Naive thymus-derived CD4-positive, alpha-beta T cell (primary cell): ENCODE measurements around the gene APOA4. TPM values are rescaled to one million over a fixed set of nuclear protein-coding genes. Genes with fewer than 3 reads are reported as not detected.

Experiments used
- ATAC-seq: fragments of 150-1000 bp; cut with Tn5 transposase; 2 replicates; pipeline ENCODE4 v1.10.0; 2021; ENCODE audit warnings: mild to moderate bottlenecking, moderate library complexity
- CTCF ChIA-PET: fragments of 350-600 bp; sonication (Branson Sonifier 250); formaldehyde crosslinking; loops from one replicate; lab custom pipeline; 2021; ENCODE audit warnings: antibody characterized with exemption; lab: Charles Lee
- POLR2A ChIA-PET: fragments of 350-600 bp; sonication (Branson Sonifier 250); formaldehyde crosslinking; loops from one replicate; lab custom pipeline; 2021; ENCODE audit warnings: antibody characterized with exemption, inconsistent platforms; lab: Charles Lee
- DNase-seq, 9 donors: peaks; one replicate each; pipeline versions ENCODE4 v3.0.0 to v3.0.0-alpha.2; 2020 to 2022; ENCODE audit warnings: mixed read lengths in 1 of 9
- H3K27ac ChIP-seq: one replicate; pipeline ENCODE4 v1.7.0; 2013; ENCODE audit warnings: mild to moderate bottlenecking, low read depth, low read length, moderate library complexity
- H3K27me3 ChIP-seq, 2 donors: one replicate each; pipeline ENCODE4 v1.7.0; 2013; ENCODE audit warnings: low read length in 2 of 2, mild to moderate bottlenecking in 2 of 2, moderate library complexity in 2 of 2; ENCODE audit not compliant: control insufficient read depth in 2 of 2, insufficient read depth in 2 of 2
- H3K36me3 ChIP-seq, 3 experiments: 1 replicate in 2 of 3; 2 replicates in 1 of 3; pipeline ENCODE4 v1.7.0; 2013; ENCODE audit warnings: low read length in 3 of 3, mild to moderate bottlenecking in 3 of 3, moderate library complexity in 1 of 3; ENCODE audit not compliant: insufficient read depth in 3 of 3, control insufficient read depth in 2 of 3
- H3K4me1 ChIP-seq, 2 donors: one replicate each; pipeline ENCODE4 v1.7.0; 2013; ENCODE audit warnings: low read length in 2 of 2, mild to moderate bottlenecking in 2 of 2, moderate library complexity in 1 of 2; ENCODE audit not compliant: control insufficient read depth in 2 of 2, insufficient read depth in 2 of 2
- H3K4me3 ChIP-seq: 2 replicates; pipeline ENCODE4 v1.7.0; 2013; ENCODE audit warnings: mild to moderate bottlenecking, low read length
- H3K9me3 ChIP-seq, 3 experiments: 1 replicate in 2 of 3; 2 replicates in 1 of 3; pipeline ENCODE4 v1.7.0; 2013; ENCODE audit warnings: low read length in 3 of 3; ENCODE audit not compliant: control insufficient read depth in 2 of 3
- H3K27ac Mint-ChIP-seq, 9 donors: one replicate each; pipeline ENCODE4 v1.8.0; 2020 to 2022; ENCODE audit warnings: mixed read lengths in 9 of 9, mild to moderate bottlenecking in 8 of 9, moderate library complexity in 5 of 9, inconsistent platforms in 2 of 9
- H3K27me3 Mint-ChIP-seq, 5 donors: one replicate each; pipeline ENCODE4 v1.8.0; 2021 to 2022; ENCODE audit warnings: mixed read lengths in 5 of 5, mild to moderate bottlenecking in 1 of 5
- H3K36me3 Mint-ChIP-seq, 5 donors: one replicate each; pipeline ENCODE4 v1.8.0; 2020 to 2022; ENCODE audit warnings: mixed read lengths in 5 of 5, mild to moderate bottlenecking in 3 of 5, inconsistent platforms in 1 of 5
- H3K4me1 Mint-ChIP-seq, 7 donors: one replicate each; pipeline ENCODE4 v1.8.0; 2020 to 2022; ENCODE audit warnings: mixed read lengths in 7 of 7, mild to moderate bottlenecking in 3 of 7, inconsistent platforms in 1 of 7
- H3K4me3 Mint-ChIP-seq, 10 donors: one replicate each; pipeline ENCODE4 v1.8.0; 2020 to 2022; ENCODE audit warnings: mild to moderate bottlenecking in 10 of 10, mixed read lengths in 10 of 10, moderate library complexity in 6 of 10, inconsistent platforms in 2 of 10
- H3K9me3 Mint-ChIP-seq, 11 donors: one replicate each; pipeline ENCODE4 v1.8.0; 2020 to 2022; ENCODE audit warnings: mixed read lengths in 11 of 11, mild to moderate bottlenecking in 4 of 11, inconsistent platforms in 1 of 11, moderate library complexity in 1 of 11
- intact Hi-C, 2 donors: fragments of 100-400 bp; cut with micrococcal nuclease; formaldehyde crosslinking; loops; one replicate each; pipeline ENCODE4 v1.15.1; 2023
- polyA plus RNA-seq, 2 donors: library from polyadenylated mRNA; unstranded; fragments of 300-500 nt; fragmentation: Illumina TruSeq; gene quantifications; one replicate each; pipeline ENCODE4 v1.2.3, GENCODE V29; 2021
- total RNA-seq, 6 experiments: library from RNA in 5 of 6; stranded (reverse) in 5 of 6; gene quantifications; 1 replicate in 5 of 6; 2 replicates in 1 of 6; pipeline ENCODE4 v1.2.3 and lab custom pipeline; 2021 to 2026

The APOA4 gene
- total and polyA plus RNA-seq, 7 experiments from 2014 or later, result not detected

DNA sequence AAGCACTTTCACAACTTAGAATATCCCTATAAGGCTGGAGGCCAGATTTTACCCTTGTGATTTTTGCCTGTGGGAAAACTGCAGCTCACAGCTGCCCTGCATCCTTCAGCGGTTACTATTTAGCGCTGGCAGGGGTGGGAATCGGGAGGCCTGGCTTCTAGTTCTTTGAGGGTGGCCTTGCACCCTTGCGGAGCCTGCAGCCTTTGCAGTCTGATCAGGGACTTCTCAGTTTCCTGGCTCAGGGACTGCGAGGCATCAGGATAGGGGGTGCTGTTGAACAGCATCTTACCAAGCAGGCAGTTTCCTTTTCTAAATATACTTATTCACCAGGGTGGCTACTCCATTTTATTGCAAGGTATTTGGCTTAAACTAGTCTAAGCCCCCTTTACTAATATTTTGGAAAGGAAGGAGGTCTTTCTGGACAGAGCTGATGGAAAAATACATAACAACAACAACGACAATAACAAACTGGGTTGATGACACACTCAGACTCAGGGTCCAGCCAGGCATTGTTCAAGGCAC is 17.2 kb upstream of the APOA4 start:
- peaks cover 0 to 14% (median 5%) of the 10 kb centered on the region in 5 donors for H3K36me3 Mint-ChIP-seq
- Histone ChIP-seq H3K27me3 (no peaks in the 10 kb centered on the region), H3K9me3 (no peaks in the 10 kb centered on the region), H3K27ac (no peak overlapping the region), H3K4me3 (no peak overlapping the region), H3K36me3 (peaks cover 0 to 15% (median under 1%) of the 10 kb centered on the region in 3 experiments), H3K4me1 (peaks cover 4 to 7% of the 10 kb centered on the region in 2 donors)
- peaks cover 0 to 15% (median 8%) of the 10 kb centered on the region in 7 donors for H3K4me1 Mint-ChIP-seq
- no peaks in the 10 kb centered on the region for H3K9me3 Mint-ChIP-seq
- intact Hi-C loops, result loop anchor here in 1 of 2 donors (1.0 kb wide), 1 partner anchor 266 kb away; no protein-coding TSS in a partner anchor
- ATAC-seq (no peak), DNase-seq (no peak)
- ChIA-PET POLR2A (interaction anchor here (0.8 to 1.3 kb wide), 2 partner anchors 9 to 11 kb away, joined by 3 to 4 read pairs; no protein-coding TSS in a partner anchor), CTCF (no interaction called here)
- peak overlapping the region in 2 of 9 donors; percentile 0 to 12 for H3K27ac Mint-ChIP-seq
- no peaks in the 10 kb centered on the region for H3K27me3 Mint-ChIP-seq
- no peak overlapping the region for H3K4me3 Mint-ChIP-seq

GRCh38 chr11:116838321-116839084 is 15.4 kb upstream of the APOA4 start:
- ATAC-seq, result no peak
- intact Hi-C loops, result loop anchor here (5.0 kb wide), 3 partner anchors 106 to 389 kb away; partner anchors contain the start of gene SIK3 (in 1 of the 2)
- CTCF ChIA-PET, result no interaction called here

DNA sequence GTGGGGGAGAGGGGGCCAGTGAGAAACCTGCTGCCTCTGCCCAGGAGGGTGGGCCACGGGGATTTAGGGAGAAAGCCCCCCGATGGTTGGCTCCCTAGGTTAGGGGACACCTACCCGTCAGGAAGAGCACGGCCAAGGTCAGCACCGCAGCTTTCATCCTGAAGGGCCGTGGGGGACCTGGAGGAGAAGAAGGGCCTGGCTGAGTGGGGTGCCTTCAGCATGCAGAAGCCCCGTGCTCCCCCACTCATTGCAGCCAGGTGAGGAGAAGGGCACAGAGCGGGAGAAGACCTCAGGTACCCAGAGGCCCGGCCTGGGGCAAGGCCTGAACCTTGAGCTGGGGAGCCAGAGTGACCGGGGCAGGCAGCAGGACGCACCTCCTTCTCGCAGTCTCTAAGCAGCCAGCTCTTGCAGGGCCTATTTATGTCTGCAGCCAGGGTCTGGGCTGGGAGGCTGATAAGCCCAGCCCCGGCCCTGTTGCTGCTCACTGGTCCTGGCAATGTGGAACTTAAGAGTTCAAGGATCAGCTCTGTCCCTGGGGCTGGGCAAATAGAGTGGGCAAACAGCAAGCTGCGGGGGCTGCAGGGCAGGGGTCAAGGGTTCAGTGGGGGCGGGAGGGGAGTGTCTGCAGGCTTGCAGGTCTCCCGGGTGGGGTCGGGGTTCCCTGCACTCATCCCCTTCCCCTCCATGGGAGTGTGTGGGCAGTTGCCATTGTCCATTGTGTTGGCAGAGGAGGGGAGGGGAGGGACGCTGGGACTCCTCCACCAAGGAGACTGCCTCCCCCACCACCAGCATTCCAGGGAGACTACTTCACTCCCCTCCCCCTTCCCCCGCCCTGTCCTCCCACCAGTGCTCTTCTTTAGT is 14.4 kb upstream of the APOA4 start, which contains the start of gene APOA1:
TSS of gene APOA1 (minus strand) at position 392 of the 861 bp plus-strand sequence. CDS start at position 157, 235 bp downstream.
- POLR2A ChIA-PET, result interaction anchor here (0.5 to 3.6 kb wide), 5 partner anchors 16 to 1467 kb away, joined by 3 to 49 read pairs (median 14); partner anchors contain the start of genes APOA5 and ZPR1
- Mint-ChIP-seq H3K27ac (peak within 1 kb of the TSS in 2 of 9 donors; percentile 36 to 51), H3K4me1 (peaks cover 4 to 17% (median 14%) of the 10 kb centered on the region in 7 donors), H3K27me3 (peaks cover 0 to 4% (median 0%) of the 10 kb centered on the region in 5 donors), H3K4me3 (peak within 1 kb of the TSS in 1 of 10 donors; percentile 35), H3K9me3 (no peaks in the 10 kb centered on the region), H3K36me3 (no peaks in the 10 kb centered on the region)
- Histone ChIP-seq H3K36me3 (no peaks in the 10 kb centered on the region), H3K27me3 (no peaks in the 10 kb centered on the region), H3K27ac (no peak within 1 kb of the TSS), H3K9me3 (no peaks in the 10 kb centered on the region), H3K4me1 (peaks cover 4 to 9% of the 10 kb centered on the region in 2 donors), H3K4me3 (no peak within 1 kb of the TSS)
- ATAC-seq (no peak), DNase-seq (no peak)
- CTCF ChIA-PET, result interaction anchor here (1.4 to 3.3 kb wide), 3 partner anchors 15 to 390 kb away, joined by 6 to 66 read pairs (median 51); partner anchors contain the start of gene APOA5
- intact Hi-C loops, result loop anchor here (5.0 kb wide), 3 partner anchors 105 to 390 kb away; partner anchors contain the start of gene SIK3 (in 1 of the 2)

More at GRCh38 chr11:116838321-116839084, 15.4 kb upstream of the APOA4 start:
- peak overlapping the region in 2 of 9 donors; percentile 36 to 51 for H3K27ac Mint-ChIP-seq
- DNase-seq, result no peak
- POLR2A ChIA-PET, result no interaction called here
- no peak overlapping the region for H3K4me3 ChIP-seq
- H3K27me3 Mint-ChIP-seq, result peaks cover 0 to 4% (median 0%) of the 10 kb centered on the region in 5 donors
- no peaks in the 10 kb centered on the region for H3K9me3 ChIP-seq
- no peaks in the 10 kb centered on the region for H3K9me3 Mint-ChIP-seq
- H3K36me3 ChIP-seq, result peaks cover 0 to 2% (median 0%) of the 10 kb centered on the region in 3 experiments
- H3K4me1 Mint-ChIP-seq, result peaks cover 4 to 17% (median 14%) of the 10 kb centered on the region in 7 donors
- H3K36me3 Mint-ChIP-seq, result peaks cover 0 to 5% (median 1%) of the 10 kb centered on the region in 5 donors
- H3K27ac ChIP-seq, result no peak overlapping the region
- H3K4me1 ChIP-seq, result peaks cover 4 to 9% of the 10 kb centered on the region in 2 donors
- peak overlapping the region in 1 of 10 donors; percentile 35 for H3K4me3 Mint-ChIP-seq
- H3K27me3 ChIP-seq, result no peaks in the 10 kb centered on the region

DNA sequence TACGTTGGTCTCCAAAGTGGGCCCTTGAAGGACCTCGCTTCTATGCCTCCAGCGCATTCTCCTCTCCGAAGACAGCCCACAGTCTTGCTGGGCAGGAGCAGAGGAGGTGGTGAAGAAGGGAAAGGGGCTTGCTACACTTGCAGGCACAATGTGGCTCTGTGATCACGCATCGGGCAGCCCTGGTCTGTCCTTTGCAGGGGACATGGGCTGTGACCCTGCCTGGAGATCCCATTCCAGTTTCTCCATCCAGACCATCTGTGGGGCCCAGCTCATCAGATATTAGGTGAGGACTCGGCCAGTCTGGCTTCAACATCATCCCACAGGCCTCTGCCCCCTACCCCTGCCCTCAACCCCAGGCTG is 13.5 kb upstream of the APOA4 start:
- H3K4me1 ChIP-seq, result peaks cover 4 to 9% of the 10 kb centered on the region in 2 donors
- no peaks in the 10 kb centered on the region for H3K36me3 ChIP-seq
- H3K27ac Mint-ChIP-seq, result no peak overlapping the region
- H3K4me3 ChIP-seq, result no peak overlapping the region
- POLR2A ChIA-PET, result interaction anchor here (0.8 to 3.6 kb wide), 8 partner anchors 10 to 395 kb away, joined by 3 to 49 read pairs (median 5); partner anchors contain the start of genes APOA5, PCSK7, RNF214 and ZPR1
- ATAC-seq (no peak), DNase-seq (no peak)
- H3K36me3 Mint-ChIP-seq, result no peaks in the 10 kb centered on the region
- peaks cover 4 to 17% (median 14%) of the 10 kb centered on the region in 7 donors for H3K4me1 Mint-ChIP-seq
- H3K9me3 Mint-ChIP-seq, result no peaks in the 10 kb centered on the region
- peaks cover 0 to 4% (median 0%) of the 10 kb centered on the region in 5 donors for H3K27me3 Mint-ChIP-seq
- H3K27ac ChIP-seq, result no peak overlapping the region
- no peaks in the 10 kb centered on the region for H3K9me3 ChIP-seq
- H3K27me3 ChIP-seq, result no peaks in the 10 kb centered on the region
- no peak overlapping the region for H3K4me3 Mint-ChIP-seq
- intact Hi-C loops, result loop anchor here (1.0 to 5.0 kb wide), 10 partner anchors 17 to 391 kb away; partner anchors contain the start of genes APOA5 (in 2 of the 2), BUD13 (in 1 of the 2) and SIK3 (in 1 of the 2)
- CTCF ChIA-PET, result interaction anchor here (0.5 to 3.3 kb wide), 21 partner anchors 12 to 394 kb away, joined by 3 to 66 read pairs (median 5); partner anchors contain the start of genes APOA5, BUD13 and ZPR1

- H3K9me3 ChIP-seq, result no peaks in the 10 kb centered on the region
- DNase-seq, result peak; percentile 66 to 85 (median 80)
- ChIA-PET POLR2A (interaction anchor here (0.6 to 3.6 kb wide), 15 partner anchors 11 to 396 kb away, joined by 3 to 49 read pairs (median 3); partner anchors contain the start of genes APOA5, PCSK7, RNF214 and ZPR1), CTCF (interaction anchor here (0.5 to 3.3 kb wide), 32 partner anchors 13 to 438 kb away, joined by 3 to 66 read pairs (median 4); partner anchors contain the start of genes APOA5, BUD13 and ZPR1)
- no peaks in the 10 kb centered on the region for H3K36me3 Mint-ChIP-seq
- peaks cover 4 to 17% (median 14%) of the 10 kb centered on the region in 7 donors for H3K4me1 Mint-ChIP-seq
- peaks cover 0 to 4% (median 0%) of the 10 kb centered on the region in 5 donors for H3K27me3 Mint-ChIP-seq
- H3K27ac Mint-ChIP-seq, result peak overlapping the region in 6 of 9 donors; percentile 31 to 75 (median 50)
- H3K4me3 Mint-ChIP-seq, result peak overlapping the region; percentile 68 to 84 (median 80)
- no peaks in the 10 kb centered on the region for H3K9me3 Mint-ChIP-seq
- peaks cover 4 to 9% of the 10 kb centered on the region in 2 donors for H3K4me1 ChIP-seq
- no peaks in the 10 kb centered on the region for H3K36me3 ChIP-seq
- peak overlapping the region; percentile 71 for H3K4me3 ChIP-seq
- no peaks in the 10 kb centered on the region for H3K27me3 ChIP-seq
- intact Hi-C loops, result loop anchor here (1.0 to 5.0 kb wide), 10 partner anchors 17 to 391 kb away; partner anchors contain the start of genes APOA5 (in 2 of the 2), BUD13 (in 1 of the 2) and SIK3 (in 1 of the 2)
- H3K27ac ChIP-seq, result peak overlapping the region; percentile 41
- peak; percentile 97 for ATAC-seq
Measured at GRCh38 chr11:116835791-116836631, 12.9 kb upstream of the APOA4 start.
